BE2C (cell line): ENCODE results near the gene BMP6.
"Not testable (repeated sequence)": the region's sequence is repeated elsewhere in the genome, so short reads cannot be mapped to it uniquely, and the experiment has no call there.

Experiments
- DNase-seq: peaks from one replicate; pipeline ENCODE4 v3.0.0-alpha.2; 2020
- H3K27me3 ChIP-seq: fragments of 250-450 bp; sonication (Bioruptor Pico); 2 replicates; pipeline ENCODE4 v1.5.1; 2020; ENCODE audit warnings: mild to moderate bottlenecking
- H3K36me3 ChIP-seq: fragments of 250-450 bp; sonication (Bioruptor Pico); 2 replicates; pipeline ENCODE4 v1.5.1; 2020; ENCODE audit warnings: mild to moderate bottlenecking
- H3K4me1 ChIP-seq: fragments of 250-450 bp; sonication (Bioruptor Pico); 2 replicates; pipeline ENCODE4 v1.5.1; 2020
- H3K4me3 ChIP-seq: 2 replicates; pipeline ENCODE4 v1.5.1; 2011; ENCODE audit warnings: low read depth, low read length
- H3K9me3 ChIP-seq: fragments of 250-450 bp; sonication (Bioruptor Pico); 2 replicates; pipeline ENCODE4 v1.5.1; 2020
- TF ChIP-seq, protein P1 (sequence below): IDR thresholded peaks from 2 replicates; pipeline ENCODE4 v1.5.1; 2012; ENCODE audit warnings: mild to moderate bottlenecking, low read depth, low read length

The BMP6 gene

DNA sequence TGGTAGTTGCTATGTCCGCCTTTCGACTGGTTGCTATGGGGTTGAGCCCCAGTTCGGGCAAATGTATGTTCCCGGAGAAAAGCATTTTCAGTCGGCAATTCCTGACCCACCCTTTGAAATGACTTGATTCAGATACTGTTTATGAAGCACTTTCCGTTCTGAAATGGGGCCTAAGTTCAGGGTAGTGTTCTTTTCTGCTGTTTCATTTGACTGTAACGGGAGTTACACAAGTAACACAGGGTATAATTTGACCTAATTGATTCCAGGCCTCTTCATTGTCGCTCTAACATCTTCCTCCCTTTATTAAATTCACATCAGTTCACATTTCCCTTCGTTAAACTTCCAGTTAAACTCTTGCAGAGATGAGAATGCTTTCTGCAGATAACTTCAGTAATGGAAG, 85.5 kb downstream of the BMP6 start:
- Histone ChIP-seq H3K9me3 (no peaks in the 10 kb centered on the region), H3K27me3 (peaks cover 26% of the 10 kb centered on the region), H3K36me3 (no peaks in the 10 kb centered on the region), H3K4me3 (no peak overlapping the region), H3K4me1 (no peaks in the 10 kb centered on the region)
- TF ChIP-seq, protein P1, sequence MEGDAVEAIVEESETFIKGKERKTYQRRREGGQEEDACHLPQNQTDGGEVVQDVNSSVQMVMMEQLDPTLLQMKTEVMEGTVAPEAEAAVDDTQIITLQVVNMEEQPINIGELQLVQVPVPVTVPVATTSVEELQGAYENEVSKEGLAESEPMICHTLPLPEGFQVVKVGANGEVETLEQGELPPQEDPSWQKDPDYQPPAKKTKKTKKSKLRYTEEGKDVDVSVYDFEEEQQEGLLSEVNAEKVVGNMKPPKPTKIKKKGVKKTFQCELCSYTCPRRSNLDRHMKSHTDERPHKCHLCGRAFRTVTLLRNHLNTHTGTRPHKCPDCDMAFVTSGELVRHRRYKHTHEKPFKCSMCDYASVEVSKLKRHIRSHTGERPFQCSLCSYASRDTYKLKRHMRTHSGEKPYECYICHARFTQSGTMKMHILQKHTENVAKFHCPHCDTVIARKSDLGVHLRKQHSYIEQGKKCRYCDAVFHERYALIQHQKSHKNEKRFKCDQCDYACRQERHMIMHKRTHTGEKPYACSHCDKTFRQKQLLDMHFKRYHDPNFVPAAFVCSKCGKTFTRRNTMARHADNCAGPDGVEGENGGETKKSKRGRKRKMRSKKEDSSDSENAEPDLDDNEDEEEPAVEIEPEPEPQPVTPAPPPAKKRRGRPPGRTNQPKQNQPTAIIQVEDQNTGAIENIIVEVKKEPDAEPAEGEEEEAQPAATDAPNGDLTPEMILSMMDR, result no peak
- no peak for DNase-seq

DNA sequence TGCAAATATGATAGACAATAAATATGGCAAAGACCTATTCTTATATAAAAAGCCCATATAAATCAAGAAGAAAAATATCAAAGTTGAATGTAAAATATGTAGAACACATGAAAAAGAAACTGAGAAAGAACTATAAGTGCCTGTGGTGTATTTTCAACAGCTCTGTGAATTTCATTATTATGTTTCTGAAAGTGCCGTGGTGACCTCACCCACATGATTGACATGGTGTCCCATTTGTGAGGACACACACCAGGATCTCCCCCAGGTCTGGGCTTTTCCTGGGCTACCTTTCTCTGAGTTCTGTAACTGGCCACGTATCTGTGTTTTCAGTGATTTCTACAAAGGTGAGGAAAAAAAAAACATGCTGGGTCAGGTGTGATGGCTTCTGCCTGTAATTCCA, 86.7 kb downstream of the BMP6 start:
- TF ChIP-seq, protein P1, result no peak
- H3K4me3 ChIP-seq, result no peak overlapping the region
- no peak for DNase-seq

DNA sequence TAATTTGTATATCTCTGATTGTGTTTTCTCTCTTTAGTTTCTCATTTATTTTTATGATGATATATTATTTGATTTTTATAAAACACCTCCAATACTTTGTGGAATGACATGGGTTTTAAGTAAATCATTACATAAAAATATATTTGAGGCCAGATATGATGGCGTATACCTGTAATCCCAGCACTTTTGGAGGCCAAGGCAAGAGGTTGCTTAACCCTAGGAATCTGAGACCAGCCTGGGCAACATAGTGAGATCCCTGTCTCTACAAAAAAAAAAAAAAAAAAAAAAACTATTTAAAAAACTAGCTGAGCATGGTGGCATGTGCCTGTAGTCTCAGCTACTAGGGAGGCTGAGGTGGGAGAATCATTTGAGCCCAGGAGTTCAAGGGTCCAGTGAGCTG, 87.3 kb downstream of the BMP6 start:
- no peaks in the 10 kb centered on the region for H3K36me3 ChIP-seq
- peaks cover 16% of the 10 kb centered on the region for H3K27me3 ChIP-seq
- no peaks in the 10 kb centered on the region for H3K4me1 ChIP-seq
- H3K4me3 ChIP-seq, result no peak overlapping the region
- TF ChIP-seq, protein P1, result no peak
- no peak for DNase-seq
- no peaks in the 10 kb centered on the region for H3K9me3 ChIP-seq

More for the DNA sequence above, 86.7 kb downstream of the BMP6 start:
- Histone ChIP-seq H3K27me3 (peaks cover 17% of the 10 kb centered on the region), H3K4me1 (no peaks in the 10 kb centered on the region), H3K9me3 (no peaks in the 10 kb centered on the region), H3K36me3 (no peaks in the 10 kb centered on the region)

DNA sequence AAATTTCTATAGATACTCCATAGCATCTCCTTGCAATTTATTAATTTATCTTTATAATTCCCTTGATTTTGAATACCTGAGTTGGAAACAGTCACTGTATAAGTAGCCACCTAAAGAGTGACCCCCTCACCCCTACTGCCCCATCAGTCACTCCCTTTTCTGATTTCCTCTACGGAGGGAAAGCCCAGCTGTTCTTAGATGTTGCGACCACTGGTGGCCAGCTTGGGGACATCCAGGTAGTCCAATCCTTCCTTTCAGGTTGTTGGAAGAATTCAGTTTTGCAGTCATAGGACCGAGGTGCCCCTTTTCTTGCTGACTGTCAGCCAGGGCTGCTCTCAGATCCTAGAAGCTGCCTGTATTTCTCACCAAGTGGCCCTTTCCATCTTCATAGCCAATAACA, 87.8 kb downstream of the BMP6 start:
- Histone ChIP-seq H3K27me3 (peaks cover 12% of the 10 kb centered on the region), H3K36me3 (no peaks in the 10 kb centered on the region), H3K9me3 (no peaks in the 10 kb centered on the region), H3K4me3 (no peak overlapping the region), H3K4me1 (no peaks in the 10 kb centered on the region)
- no peak for DNase-seq
- TF ChIP-seq, protein P1, result no peak

DNA sequence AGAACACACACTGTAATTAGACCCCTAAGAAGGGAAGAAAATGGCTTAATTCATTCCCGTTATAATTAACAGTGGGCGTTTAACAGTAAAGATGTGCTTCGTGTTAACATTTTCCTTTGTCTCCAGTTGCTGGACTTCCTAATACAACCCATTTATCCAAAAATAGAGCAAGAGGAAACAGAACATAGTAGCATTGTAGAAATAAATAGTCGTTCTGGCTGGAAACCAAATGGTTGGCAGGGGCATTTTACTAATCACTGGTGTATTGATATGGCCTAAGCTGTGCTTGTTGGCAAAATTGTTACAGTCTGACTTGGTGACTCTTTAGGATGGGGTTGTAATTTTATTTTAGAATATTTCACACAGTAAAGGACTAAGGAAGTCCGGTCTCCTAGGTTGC, 89.8 kb downstream of the BMP6 start:
- no peak for DNase-seq
- TF ChIP-seq, protein P1, result no peak
- no peaks in the 10 kb centered on the region for H3K4me1 ChIP-seq

DNA sequence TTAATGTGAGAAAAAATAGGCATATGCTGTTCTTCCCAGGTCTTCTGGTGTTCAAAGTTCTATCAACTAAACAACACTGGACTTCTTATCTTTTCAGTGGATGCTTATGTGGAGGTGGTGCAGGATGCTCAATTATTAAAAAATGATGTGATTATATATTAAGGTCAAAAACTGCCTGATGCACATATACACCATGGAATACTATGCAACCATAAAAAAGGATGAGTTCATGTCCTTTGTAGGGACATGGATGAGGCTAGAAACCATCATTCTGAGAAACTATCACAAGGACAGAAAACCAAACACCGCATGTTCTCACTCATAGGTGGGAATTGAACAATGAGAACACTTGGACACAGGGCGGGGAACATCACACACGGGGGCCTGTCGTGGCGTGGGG, 91.3 kb downstream of the BMP6 start:
- not testable (repeated sequence) for H3K27me3 ChIP-seq, H3K4me1 ChIP-seq

More for the DNA sequence above, 89.8 kb downstream of the BMP6 start:
- Histone ChIP-seq H3K9me3 (no peaks in the 10 kb centered on the region), H3K4me3 (no peak overlapping the region), H3K27me3 (peaks cover 8% of the 10 kb centered on the region; the same call in 1 of the 2 replicates), H3K36me3 (no peaks in the 10 kb centered on the region)

More for the DNA sequence above, 91.3 kb downstream of the BMP6 start:
- not testable (repeated sequence) for H3K4me3 ChIP-seq, H3K36me3 ChIP-seq, H3K9me3 ChIP-seq, DNase-seq
